ENCODE results near the gene ADIPOQ. TPM values are rescaled to one million over a fixed set of nuclear protein-coding genes. Genes with fewer than 3 reads are reported as not detected.

Gene ADIPOQ
- total RNA-seq, 2 experiments from 2014 or later = not detected

GRCh38 chr3:186839874-186840641, 2.5 kb upstream of the ADIPOQ start:
- H3K27me3 Mint-ChIP-seq = peaks cover 4% of the 10 kb centered on the region
- H3K9me3 ChIP-seq (ENCODE audit: control insufficient read depth in 1 of 2, insufficient read depth in 1 of 2, low read length in 2 of 2) = no peaks in the 10 kb centered on the region
- no peak overlapping the region for H3K4me3 ChIP-seq (ENCODE audit: low read length)
- no peak overlapping the region for H3K27ac Mint-ChIP-seq
- ATAC-seq (ENCODE audit: poor library complexity) (no peak), DNase-seq (no peak)
- no peaks in the 10 kb centered on the region for H3K36me3 Mint-ChIP-seq (ENCODE audit: low read depth)
- TF ChIP-seq, protein P1, sequence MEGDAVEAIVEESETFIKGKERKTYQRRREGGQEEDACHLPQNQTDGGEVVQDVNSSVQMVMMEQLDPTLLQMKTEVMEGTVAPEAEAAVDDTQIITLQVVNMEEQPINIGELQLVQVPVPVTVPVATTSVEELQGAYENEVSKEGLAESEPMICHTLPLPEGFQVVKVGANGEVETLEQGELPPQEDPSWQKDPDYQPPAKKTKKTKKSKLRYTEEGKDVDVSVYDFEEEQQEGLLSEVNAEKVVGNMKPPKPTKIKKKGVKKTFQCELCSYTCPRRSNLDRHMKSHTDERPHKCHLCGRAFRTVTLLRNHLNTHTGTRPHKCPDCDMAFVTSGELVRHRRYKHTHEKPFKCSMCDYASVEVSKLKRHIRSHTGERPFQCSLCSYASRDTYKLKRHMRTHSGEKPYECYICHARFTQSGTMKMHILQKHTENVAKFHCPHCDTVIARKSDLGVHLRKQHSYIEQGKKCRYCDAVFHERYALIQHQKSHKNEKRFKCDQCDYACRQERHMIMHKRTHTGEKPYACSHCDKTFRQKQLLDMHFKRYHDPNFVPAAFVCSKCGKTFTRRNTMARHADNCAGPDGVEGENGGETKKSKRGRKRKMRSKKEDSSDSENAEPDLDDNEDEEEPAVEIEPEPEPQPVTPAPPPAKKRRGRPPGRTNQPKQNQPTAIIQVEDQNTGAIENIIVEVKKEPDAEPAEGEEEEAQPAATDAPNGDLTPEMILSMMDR (IDR thresholded peaks at IDR 0.05) = no peak
- no peaks in the 10 kb centered on the region for H3K4me1 ChIP-seq (ENCODE audit: insufficient read depth, low read length)
- CTCF ChIA-PET = interaction anchor here (0.9 kb wide), 1 partner anchor 9 kb away, joined by 3 read pairs; no protein-coding TSS in a partner anchor
- no peak overlapping the region for H3K4me3 Mint-ChIP-seq
- no peaks in the 10 kb centered on the region for H3K4me1 Mint-ChIP-seq (ENCODE audit: low read depth)
- intact Hi-C loops (cut with DNase I, micrococcal nuclease) = loop anchor here in 1 of 2 experiments (10.0 kb wide), 1 partner anchor 835 kb away; the partner anchor contains the start of gene SST
- H3K27me3 ChIP-seq (ENCODE audit: control insufficient read depth in 1 of 2, insufficient read depth in 2 of 2, low read length in 2 of 2) = no peaks in the 10 kb centered on the region
- H3K36me3 ChIP-seq (ENCODE audit: insufficient read depth, low read length) = no peaks in the 10 kb centered on the region
- no peak overlapping the region for H3K27ac ChIP-seq (ENCODE audit: low read depth in 1 of 2, low read length in 2 of 2)
- POLR2A ChIA-PET = no interaction called here
- H3K9me3 Mint-ChIP-seq = no peaks in the 10 kb centered on the region

GRCh38 chr3:186841620-186842019, 890 bp upstream of the ADIPOQ start:
- CTCF ChIA-PET = no interaction called here
- POLR2A ChIA-PET = interaction anchor here (1.5 kb wide), 1 partner anchor 89 kb away, joined by 3 read pairs; no protein-coding TSS in a partner anchor
- DNase-seq (no peak), ATAC-seq (ENCODE audit: poor library complexity) (no peak)
- peaks cover 0 to 4% of the 10 kb centered on the region in 2 experiments for H3K27me3 ChIP-seq (ENCODE audit: control insufficient read depth in 1 of 2, insufficient read depth in 2 of 2, low read length in 2 of 2)
- Mint-ChIP-seq H3K36me3 (ENCODE audit: low read depth) (no peaks in the 10 kb centered on the region), H3K27ac (no peak overlapping the region), H3K9me3 (no peaks in the 10 kb centered on the region), H3K4me1 (ENCODE audit: low read depth) (no peaks in the 10 kb centered on the region), H3K27me3 (peaks cover 5% of the 10 kb centered on the region), H3K4me3 (no peak overlapping the region)
- H3K27ac ChIP-seq (ENCODE audit: low read depth in 1 of 2, low read length in 2 of 2) = no peak overlapping the region
- H3K4me1 ChIP-seq (ENCODE audit: insufficient read depth, low read length) = no peaks in the 10 kb centered on the region
- H3K36me3 ChIP-seq (ENCODE audit: insufficient read depth, low read length) = no peaks in the 10 kb centered on the region
- no peak overlapping the region for H3K4me3 ChIP-seq (ENCODE audit: low read length)
- TF ChIP-seq, protein P1 (IDR thresholded peaks at IDR 0.05) = no peak
- H3K9me3 ChIP-seq (ENCODE audit: control insufficient read depth in 1 of 2, insufficient read depth in 1 of 2, low read length in 2 of 2) = no peaks in the 10 kb centered on the region
- intact Hi-C loops (cut with DNase I, micrococcal nuclease) = loop anchor here in 1 of 2 experiments (10.0 kb wide), 1 partner anchor 833 kb away; the partner anchor contains the start of gene SST

- POLR2A ChIA-PET = no interaction called here
- no peak overlapping the region for H3K27ac ChIP-seq (ENCODE audit: low read depth in 1 of 2, low read length in 2 of 2)
Observed at GRCh38 chr3:186843039-186843432, 526 bp downstream of the ADIPOQ start.

More at GRCh38 chr3:186843039-186843432, 526 bp downstream of the ADIPOQ start:
- CTCF ChIA-PET = no interaction called here
- H3K9me3 ChIP-seq (ENCODE audit: control insufficient read depth in 1 of 2, insufficient read depth in 1 of 2, low read length in 2 of 2) = no peaks in the 10 kb centered on the region
- Mint-ChIP-seq H3K36me3 (ENCODE audit: low read depth) (no peaks in the 10 kb centered on the region), H3K9me3 (no peaks in the 10 kb centered on the region), H3K4me1 (ENCODE audit: low read depth) (no peaks in the 10 kb centered on the region), H3K27me3 (peaks cover 5% of the 10 kb centered on the region), H3K4me3 (no peak overlapping the region), H3K27ac (no peak overlapping the region)
- H3K27me3 ChIP-seq (ENCODE audit: control insufficient read depth in 1 of 2, insufficient read depth in 2 of 2, low read length in 2 of 2) = peaks cover 0 to 4% of the 10 kb centered on the region in 2 experiments
- TF ChIP-seq, protein P1 (IDR thresholded peaks at IDR 0.05) = no peak
- no peak for DNase-seq
- H3K36me3 ChIP-seq (ENCODE audit: insufficient read depth, low read length) = no peaks in the 10 kb centered on the region
- no peak overlapping the region for H3K4me3 ChIP-seq (ENCODE audit: low read length)
- ATAC-seq (ENCODE audit: poor library complexity) = no peak
- intact Hi-C loops (cut with DNase I, micrococcal nuclease) = loop anchor here in 1 of 2 experiments (10.0 kb wide), 1 partner anchor 832 kb away; the partner anchor contains the start of gene SST
- H3K4me1 ChIP-seq (ENCODE audit: insufficient read depth, low read length) = no peaks in the 10 kb centered on the region

All from CD4-positive, alpha-beta T cell (primary cell).